Small intestine (tissue), 7 donors: ENCODE results near the gene MASP2. TPM values are rescaled to one million over a fixed set of nuclear protein-coding genes. Genes with fewer than 3 reads are reported as not detected.
"Not testable (repeated sequence)": the region's sequence is repeated elsewhere in the genome, so short reads cannot be mapped to it uniquely, and the experiment has no call there.

Experiments
- DNase-seq, 2 donors: peaks; one replicate each; pipeline versions ENCODE4 v3.0.0 to v3.0.0-alpha.2; 2013
- FAIRE-seq: peaks from 2 replicates; lab custom pipeline; 2012; peaks lifted over from hg19 to GRCh38; lab: Jason Lieb, UNC
- H3K27ac ChIP-seq, 3 donors: one replicate each; pipeline ENCODE4 v1.5.1; 2013; ENCODE audit warnings: low read length in 2 of 3, mild to moderate bottlenecking in 2 of 3, control low read depth in 1 of 3, inconsistent platforms in 1 of 3, low read depth in 1 of 3, moderate library complexity in 1 of 3
- H3K27me3 ChIP-seq, 3 donors: one replicate each; pipeline ENCODE4 v1.6.1; 2013; ENCODE audit warnings: low read length in 3 of 3, inconsistent platforms in 1 of 3; ENCODE audit not compliant: control insufficient read depth in 3 of 3, insufficient read depth in 3 of 3
- H3K36me3 ChIP-seq, 3 donors: one replicate each; pipeline ENCODE4 v1.6.1; 2013; ENCODE audit warnings: low read length in 3 of 3, inconsistent platforms in 1 of 3, low read depth in 1 of 3, mild to moderate bottlenecking in 1 of 3, moderate library complexity in 1 of 3; ENCODE audit not compliant: control insufficient read depth in 3 of 3, insufficient read depth in 2 of 3
- H3K4me1 ChIP-seq, 3 donors: one replicate each; pipeline ENCODE4 v1.6.1; 2013; ENCODE audit warnings: low read length in 2 of 3, inconsistent platforms in 1 of 3, low read depth in 1 of 3, mild to moderate bottlenecking in 1 of 3, moderate library complexity in 1 of 3; ENCODE audit not compliant: control insufficient read depth in 3 of 3, insufficient read depth in 2 of 3
- H3K4me3 ChIP-seq, 3 donors: one replicate each; pipeline ENCODE4 v1.5.1; 2013; ENCODE audit warnings: low read length in 3 of 3, control low read depth in 1 of 3, inconsistent platforms in 1 of 3, low read depth in 1 of 3, mild to moderate bottlenecking in 1 of 3, moderate library complexity in 1 of 3
- H3K9me3 ChIP-seq, 2 donors: one replicate each; pipeline ENCODE4 v1.6.1; 2013; ENCODE audit warnings: low read depth in 1 of 2, low read length in 1 of 2; ENCODE audit not compliant: control insufficient read depth in 2 of 2, insufficient read depth in 1 of 2
- WGBS, 3 donors: extraction: QIAGEN DNeasy Blood & Tissue Kit; methylation state at CpG; one replicate each; pipeline ENCODE4 v1.1.7; 2013; 5-methylcytosine and 5-hydroxymethylcytosine counted together
- polyA plus RNA-seq, 4 donors: library from polyadenylated mRNA; stranded (reverse) in 3 of 4; unstranded in 1 of 4; fragments of 200-250 nt in 3 of 4; fragments of 120-200 nt in 1 of 4; gene quantifications; one replicate each; pipeline versions ENCODE4 v1.2.1 to v1.2.3, GENCODE V29; 2013
- donor health status: healthy with polysubstance abuse.
- donor health status: control.
- donor health status: control.
- donor health status: Bipolar disorder and iron deficiency.
- donor health status: healthy.

MASP2 gene
- polyA plus RNA-seq, 4 donors = 4.7 TPM; not detected in 3

- H3K4me3 ChIP-seq = no peak overlapping the region
- DNase-seq (no peak), FAIRE-seq (no peak)
- H3K36me3 ChIP-seq = no peaks in the 10 kb centered on the region
- H3K27ac ChIP-seq = no peak overlapping the region
- WGBS, 3 donors = 74 to 76% (median 75%) methylated on average over 2 of the region's 2 CpGs
- no peaks in the 10 kb centered on the region for H3K27me3 ChIP-seq
- H3K9me3 ChIP-seq = no peaks in the 10 kb centered on the region
- H3K4me1 ChIP-seq = no peaks in the 10 kb centered on the region
Measured at GRCh38 chr1:11039351-11040104, 7.5 kb downstream of the MASP2 start.

- Histone ChIP-seq H3K36me3 (no peaks in the 10 kb centered on the region), H3K27ac (no peak overlapping the region)
- FAIRE-seq = no peak
Measured at GRCh38 chr1:11037740-11038182, 9.3 kb downstream of the MASP2 start.

GRCh38 chr1:11037019-11037739 is 9.9 kb downstream of the MASP2 start:
- not testable (repeated sequence) for DNase-seq, H3K4me3 ChIP-seq, H3K9me3 ChIP-seq, H3K27ac ChIP-seq, H3K4me1 ChIP-seq, H3K27me3 ChIP-seq, H3K36me3 ChIP-seq, FAIRE-seq
- WGBS, 3 donors = 57 to 62% (median 59%) methylated on average over 18 of the region's 18 CpGs

More at GRCh38 chr1:11037740-11038182, 9.3 kb downstream of the MASP2 start:
- peak; percentile 81 to 89 for DNase-seq
- WGBS, 3 donors = 1 to 2% (median 1%) methylated on average over 8 of the region's 8 CpGs
- Histone ChIP-seq H3K9me3 (no peaks in the 10 kb centered on the region), H3K4me1 (no peaks in the 10 kb centered on the region), H3K27me3 (no peaks in the 10 kb centered on the region), H3K4me3 (no peak overlapping the region)

- H3K27me3 ChIP-seq = no peaks in the 10 kb centered on the region
- no peak for FAIRE-seq
- H3K4me1 ChIP-seq = no peaks in the 10 kb centered on the region
- no peak for DNase-seq
- peaks cover 4 to 14% (median 7%) of the 10 kb centered on the region in 3 donors for H3K36me3 ChIP-seq
- H3K4me3 ChIP-seq = no peak overlapping the region
- 81 to 90% (median 87%) methylated on average over 10 of the region's 10 CpGs for WGBS, 3 donors
- H3K27ac ChIP-seq = no peak overlapping the region
- H3K9me3 ChIP-seq = no peaks in the 10 kb centered on the region
Measured at GRCh38 chr1:11031624-11032262, 15.3 kb downstream of the MASP2 start.

- no peak overlapping the region for H3K27ac ChIP-seq
- H3K36me3 ChIP-seq = peaks cover 9 to 16% (median 10%) of the 10 kb centered on the region in 3 donors
- 91 to 96% (median 94%) methylated on average over 9 of the region's 9 CpGs for WGBS, 3 donors
- H3K4me1 ChIP-seq = no peaks in the 10 kb centered on the region
- no peak for DNase-seq
- H3K4me3 ChIP-seq = no peak overlapping the region
- no peaks in the 10 kb centered on the region for H3K27me3 ChIP-seq
- FAIRE-seq = no peak
- H3K9me3 ChIP-seq = no peaks in the 10 kb centered on the region
Measured at GRCh38 chr1:11030865-11031264, 16.2 kb downstream of the MASP2 start.

- DNase-seq = no peak
- Histone ChIP-seq H3K9me3 (no peaks in the 10 kb centered on the region), H3K36me3 (peaks cover 15 to 20% (median 19%) of the 10 kb centered on the region in 3 donors), H3K27ac (no peak overlapping the region), H3K4me3 (no peak overlapping the region), H3K27me3 (no peaks in the 10 kb centered on the region), H3K4me1 (no peaks in the 10 kb centered on the region)
- 93 to 96% (median 95%) methylated on average over 3 of the region's 3 CpGs for WGBS, 3 donors
- no peak for FAIRE-seq
Measured at GRCh38 chr1:11028018-11028417, 19.0 kb downstream of the MASP2 start.

- H3K36me3 ChIP-seq = peaks cover 15 to 21% (median 21%) of the 10 kb centered on the region in 3 donors
- H3K9me3 ChIP-seq = no peaks in the 10 kb centered on the region
- FAIRE-seq (no peak), DNase-seq (no peak)
- no peaks in the 10 kb centered on the region for H3K27me3 ChIP-seq
- no peak overlapping the region for H3K27ac ChIP-seq
- WGBS, 3 donors = 31 to 62% (median 52%) methylated on average over 6 of the region's 6 CpGs
- no peaks in the 10 kb centered on the region for H3K4me1 ChIP-seq
- no peak overlapping the region for H3K4me3 ChIP-seq
Measured at GRCh38 chr1:11027316-11027715, 19.7 kb downstream of the MASP2 start.

GRCh38 chr1:11026903-11027302 is 20.1 kb downstream of the MASP2 start:
- no peaks in the 10 kb centered on the region for H3K9me3 ChIP-seq
- H3K27me3 ChIP-seq = no peaks in the 10 kb centered on the region
- no peaks in the 10 kb centered on the region for H3K4me1 ChIP-seq
- DNase-seq = no peak
- FAIRE-seq = no peak
- H3K4me3 ChIP-seq = no peak overlapping the region
- no peak overlapping the region for H3K27ac ChIP-seq
- WGBS, 3 donors = 95 to 96% (median 95%) methylated on average over 5 of the region's 5 CpGs
- H3K36me3 ChIP-seq = peaks cover 17 to 25% (median 24%) of the 10 kb centered on the region in 3 donors
